Measurements from ENCODE around the gene OR13J1.

Gene OR13J1

DNA sequence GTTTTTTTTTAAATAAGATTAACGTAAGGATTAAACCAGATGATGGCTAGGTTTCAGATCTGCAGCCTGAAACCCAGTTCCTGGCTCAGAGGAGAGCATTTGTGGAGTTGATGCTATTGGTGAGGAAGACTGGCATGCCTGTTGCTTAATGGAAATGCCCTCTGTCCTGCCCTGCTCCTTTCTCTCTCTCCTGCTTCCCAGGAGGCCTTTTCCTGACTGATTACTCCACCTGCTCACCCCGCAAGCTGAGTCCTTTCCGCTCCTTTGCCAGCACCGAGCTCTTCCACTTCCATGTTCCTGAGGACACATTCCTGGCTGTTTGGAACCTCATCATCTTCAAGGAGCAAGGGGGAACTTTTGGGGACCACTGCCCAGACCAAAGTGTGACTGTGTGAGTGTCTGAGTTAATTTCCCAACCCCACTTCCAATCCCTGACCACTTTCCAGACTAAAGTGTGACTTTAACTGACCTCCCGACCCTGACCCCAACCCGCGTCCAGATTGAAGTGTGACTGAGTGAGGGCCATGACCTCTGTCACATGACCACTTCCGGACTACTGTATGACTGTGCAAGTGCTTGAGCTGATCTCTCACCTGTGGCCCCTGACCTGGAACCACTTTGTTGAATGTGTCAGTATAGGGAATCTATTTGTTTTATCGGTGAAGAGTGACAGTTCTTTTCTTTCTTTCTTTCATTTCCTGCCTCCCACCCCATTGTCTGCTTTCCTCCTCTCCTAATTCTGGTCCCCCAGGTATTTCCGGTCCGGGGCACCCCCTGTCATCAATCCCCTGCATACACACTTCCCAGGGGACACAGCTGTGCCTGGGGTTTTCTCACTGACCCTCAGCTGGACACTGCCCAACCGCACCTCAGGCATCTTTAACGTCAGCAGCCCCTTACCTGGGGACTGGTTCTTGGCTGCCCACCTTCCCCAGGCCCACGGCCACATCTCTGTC is 35.7 kb downstream of the OR13J1 start:
- DNase-seq (ENCODE audit: low read depth in 2 of 2): no peak

DNA sequence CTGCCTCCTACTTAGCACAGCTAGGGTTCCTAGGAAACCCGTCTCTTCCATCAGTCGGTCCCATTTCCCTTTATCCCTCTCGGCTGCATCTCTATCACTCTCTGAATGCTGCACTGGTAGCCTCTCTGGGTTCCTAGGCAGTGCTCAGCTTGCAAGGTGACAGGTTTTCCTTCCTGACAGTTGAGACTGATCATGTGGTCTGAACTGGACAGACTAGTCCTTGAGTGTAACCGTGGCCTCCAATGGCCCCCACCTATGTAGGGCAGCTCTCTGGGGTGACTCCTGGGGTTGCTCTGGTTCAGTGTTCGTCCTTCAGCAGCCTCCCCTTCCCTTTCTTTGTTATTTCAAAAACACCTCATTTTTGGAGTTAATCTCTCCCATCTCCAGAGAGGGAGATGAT is 37.4 kb downstream of the OR13J1 start:
- no peak for DNase-seq (ENCODE audit: low read depth in 2 of 2)

DNA sequence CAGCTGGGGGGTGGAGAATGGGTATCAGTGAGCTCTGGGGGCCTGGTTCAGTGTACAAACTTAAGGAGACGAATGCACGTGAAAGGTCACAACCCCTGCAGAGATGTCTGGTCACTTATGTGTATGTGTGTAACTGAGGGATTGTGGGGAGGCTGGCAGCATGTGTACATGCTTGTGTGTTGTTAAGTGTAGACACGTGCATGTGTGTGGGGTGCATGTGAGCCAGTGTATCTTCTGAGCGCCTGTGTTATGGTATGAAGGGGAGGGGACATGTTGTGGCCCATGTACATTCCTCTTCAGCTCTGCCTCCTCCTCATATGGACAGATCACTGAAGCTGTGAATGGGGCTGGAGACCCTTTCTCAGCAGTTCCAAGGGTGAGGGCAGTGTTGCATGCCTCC is 39.2 kb downstream of the OR13J1 start:
- no peak for DNase-seq (ENCODE audit: low read depth in 2 of 2)

DNA sequence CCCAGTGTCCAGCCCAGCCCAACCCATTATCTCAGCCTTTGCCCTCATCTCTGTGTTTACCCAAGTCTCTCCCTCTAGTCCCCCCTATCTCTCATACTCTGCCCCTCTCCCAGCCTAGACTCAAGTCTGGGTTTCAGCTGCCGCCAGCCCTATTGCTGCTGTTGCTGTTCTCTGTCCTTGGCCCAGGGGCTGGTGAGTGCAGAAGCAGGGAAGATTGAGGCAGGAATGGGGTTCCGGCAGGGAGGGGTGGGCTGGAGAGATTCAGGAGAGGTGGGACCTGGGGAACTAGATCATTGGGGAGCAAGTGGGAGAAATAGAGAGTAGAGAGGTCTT is 40.5 kb downstream of the OR13J1 start:
- DNase-seq (ENCODE audit: low read depth in 2 of 2): no peak

DNA sequence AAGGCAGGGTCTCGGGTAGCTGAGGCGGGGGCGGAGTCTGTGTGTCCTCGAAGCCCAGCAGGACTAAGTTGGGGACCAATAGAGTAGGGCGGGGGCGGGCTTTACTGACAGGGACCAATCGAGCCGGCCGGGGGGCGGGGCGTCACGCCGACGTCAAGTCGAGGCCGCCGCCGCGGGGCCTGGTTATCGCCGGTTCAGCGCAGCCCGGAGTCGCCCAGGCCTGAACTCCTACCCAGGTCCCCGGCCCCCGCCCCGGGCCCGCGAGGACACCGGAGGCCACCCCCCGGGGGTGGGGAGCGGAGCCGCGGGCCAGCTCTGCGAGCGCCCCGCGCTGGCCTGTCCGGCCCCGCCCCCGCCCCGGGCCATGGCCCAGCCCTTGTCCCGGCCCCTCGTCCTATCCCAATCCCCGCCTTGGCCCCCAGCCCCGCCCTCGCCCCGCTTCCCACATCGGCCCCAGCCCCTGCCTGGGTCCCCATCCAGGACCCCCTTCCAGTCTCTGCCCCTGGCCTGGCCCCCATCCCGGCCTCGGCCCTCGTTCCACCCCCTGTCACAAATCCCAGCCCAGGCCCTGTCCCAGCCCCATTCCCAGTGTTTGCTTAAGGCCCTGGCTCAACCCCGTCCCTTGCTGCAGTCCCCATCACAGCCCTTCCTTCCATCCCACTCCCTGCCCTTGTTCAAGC is 41.0 kb downstream of the OR13J1 start, which contains the start of gene TMEM8B:
TSS of gene TMEM8B (plus strand) at position 145 of the 680 bp plus-strand sequence. CDS start at position 365, 220 bp downstream.
- peak; percentile 85 to 90 for DNase-seq (ENCODE audit: low read depth in 2 of 2)

DNA sequence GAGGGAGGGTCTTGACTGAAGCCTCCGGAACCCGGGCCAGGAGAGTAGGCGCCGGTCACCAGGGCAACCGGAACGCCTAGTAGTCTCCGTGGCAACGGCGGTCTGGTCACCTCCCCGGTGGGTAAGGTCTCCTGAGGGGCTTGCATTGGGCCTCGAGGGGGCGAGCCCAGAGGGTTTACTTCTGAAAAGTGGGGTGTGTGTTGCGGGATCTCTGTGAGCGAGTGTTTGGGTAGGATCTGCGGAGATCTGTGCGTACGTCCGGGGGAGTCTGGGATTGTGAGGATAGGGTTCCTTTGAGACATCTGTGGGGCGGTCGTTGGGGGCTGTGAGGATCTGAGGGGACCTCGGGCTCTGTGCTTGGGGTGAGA is 41.5 kb downstream of the OR13J1 start, which contains the start of gene FAM221B:
TSS of gene FAM221B (minus strand) at position 17 of the 368 bp plus-strand sequence. CDS start 2,571 bp downstream, outside the sequence.
- DNase-seq (ENCODE audit: low read depth in 2 of 2): no peak

DNA sequence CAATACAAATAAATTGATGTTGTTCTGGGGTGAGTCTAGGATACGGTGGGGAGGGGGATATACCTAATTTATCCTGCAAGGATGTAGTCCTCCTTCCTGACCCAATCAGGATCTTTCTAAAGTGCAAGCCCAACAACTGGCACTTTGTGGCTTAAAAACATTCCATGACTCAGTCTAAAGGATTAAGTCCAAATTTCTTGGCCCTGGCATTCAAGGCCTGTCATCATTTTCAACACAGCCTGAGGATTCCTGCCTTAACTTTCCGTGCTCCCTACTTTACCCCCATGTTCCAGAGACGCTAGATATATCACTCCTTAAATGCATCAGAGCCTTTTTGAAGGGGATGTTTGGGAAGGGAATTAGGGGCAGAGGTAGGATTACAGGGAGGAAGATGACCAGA is 42.7 kb downstream of the OR13J1 start:
- DNase-seq (ENCODE audit: low read depth in 2 of 2): no peak

DNA sequence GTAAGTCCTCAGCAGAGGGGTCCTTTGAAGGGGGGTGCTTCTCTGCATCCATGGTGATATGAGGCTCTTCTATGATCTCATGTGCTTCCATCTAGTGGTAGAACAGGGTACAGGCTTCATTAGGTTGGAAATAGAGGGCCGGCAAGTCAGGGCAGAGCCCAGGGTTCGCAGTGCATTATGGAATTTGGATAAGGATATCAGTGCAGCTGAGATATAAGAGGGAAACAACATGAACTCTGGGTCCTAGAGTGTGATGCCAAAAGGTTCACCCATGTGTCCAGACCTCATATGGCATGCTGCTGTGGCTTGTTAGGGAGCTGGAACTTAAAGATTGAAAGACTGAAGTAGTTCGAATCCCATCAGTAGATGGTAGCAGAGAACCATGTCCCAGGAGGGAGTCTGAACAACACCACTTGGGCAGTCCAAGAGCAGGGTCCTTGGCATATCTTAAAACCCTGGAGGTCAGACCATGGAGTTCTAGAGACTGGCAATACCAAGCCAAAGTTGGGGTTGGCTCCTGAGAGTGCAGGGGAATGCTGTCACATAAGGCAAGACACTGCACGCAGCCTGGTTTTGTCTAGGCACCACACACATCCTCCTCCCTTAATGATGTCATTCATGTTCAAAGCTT is 44.0 kb downstream of the OR13J1 start:
- no peak for DNase-seq (ENCODE audit: low read depth in 2 of 2)

DNA sequence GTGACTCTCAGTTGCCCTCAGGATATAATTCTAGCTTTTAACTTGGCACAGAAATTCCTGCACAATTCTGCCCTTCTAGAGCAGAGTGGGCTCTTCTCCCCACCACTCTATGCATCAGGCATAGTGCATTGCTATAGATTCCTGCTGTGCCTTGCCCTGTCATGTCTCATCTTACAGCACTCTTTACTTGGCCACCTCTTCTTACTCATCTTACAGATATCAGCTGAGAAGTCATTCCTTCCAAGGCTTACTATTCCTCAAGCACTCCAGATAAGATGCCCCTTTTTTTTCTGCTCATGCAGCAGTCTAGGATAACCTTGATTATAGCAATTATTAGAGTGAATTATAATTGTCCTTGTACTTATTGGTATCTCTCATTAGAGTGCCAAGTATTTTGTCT is 47.3 kb downstream of the OR13J1 start:
- no peak for DNase-seq (ENCODE audit: low read depth in 2 of 2)

DNA sequence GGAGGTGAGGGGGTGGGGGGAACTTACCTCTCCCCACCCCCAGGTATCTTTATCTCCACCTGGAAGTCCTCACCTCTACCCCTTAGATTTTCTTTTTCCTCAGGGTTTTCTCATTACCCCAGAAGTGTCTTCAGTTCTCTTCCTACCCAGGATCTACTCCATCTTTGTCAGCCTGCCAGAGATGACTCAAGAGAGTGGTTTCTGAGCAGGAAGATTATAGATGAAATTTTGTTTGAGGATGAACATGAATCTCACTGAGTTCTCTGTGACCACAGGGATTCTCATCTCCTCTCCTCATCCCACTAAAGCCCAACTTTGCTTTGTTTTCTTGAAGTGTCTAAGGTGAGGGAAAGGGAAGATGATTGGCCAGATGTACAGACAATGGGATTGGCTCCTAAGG is 50.1 kb downstream of the OR13J1 start:
- no peak for DNase-seq (ENCODE audit: low read depth in 2 of 2)

All from stimulated activated CD8-positive, alpha-beta memory T cell treated with anti-CD3 and anti-CD28 coated beads, Interleukin-15, amount 100 ng/mL, for 4 hours (primary cell).